K562 (cell line): ENCODE results near the gene RIC8B. TPM values are rescaled to one million over a fixed set of nuclear protein-coding genes. Genes with fewer than 3 reads are reported as not detected.

Experiments used
- ATAC-seq: fragments of 200-7000 bp; cut with Tn5 transposase; 3 replicates; pipeline ENCODE4 v1.9.1; 2020; ENCODE audit warnings: moderate library complexity
- BruUV-seq: library from RNA; stranded (reverse); fragments of 400-500 nt; replicated peaks from 2 replicates; lab custom pipeline; 2021; lab: Mats Ljungman, UMichigan
- CTCF ChIA-PET: fragments of 300-600 bp; formaldehyde crosslinking; extraction: SDS; loops from one replicate; lab custom pipeline; 2021; ENCODE audit warnings: low intra/inter-chr PET ratio; lab: Yijun Ruan, JAX
- POLR2A ChIA-PET: fragments of 300-600, 350-650 bp; sonication (Branson Sonifier 250); formaldehyde crosslinking; extraction: SDS; loops from one replicate; lab custom pipeline; 2021; ENCODE audit warnings: antibody characterized with exemption, inconsistent platforms; lab: Yijun Ruan, JAX
- DNase-seq, 4 experiments: peaks; one replicate each; pipeline versions ENCODE4 v3.0.0 to v3.0.0-alpha.2; 2011 to 2018; ENCODE audit warnings: low spot score in 3 of 4, mixed read lengths in 3 of 4; ENCODE audit errors: extremely low read depth in 1 of 4
- FAIRE-seq: peaks from 2 replicates; lab custom pipeline; 2011; peaks lifted over from hg19 to GRCh38; lab: Jason Lieb, UNC
- H2AFZ ChIP-seq: 2 replicates; pipeline ENCODE4 v1.6.0; 2011; ENCODE audit warnings: low read depth, low read length, control low read depth, inconsistent platforms
- H3K27ac ChIP-seq: fragments of 200-600 bp; 3 replicates; pipeline ENCODE4 v1.8.0; 2011; ENCODE audit warnings: low read depth, mild to moderate bottlenecking, control low read depth, inconsistent platforms, low read length, moderate library complexity, mixed read lengths; ENCODE audit errors: extremely low read depth
- H3K27me3 ChIP-seq, 2 experiments: fragments of 300-600 bp in 1 of 2; 2 replicates in 1 of 2; 3 replicates in 1 of 2; pipeline versions ENCODE4 v1.6.0 to v1.8.0; 2011; ENCODE audit warnings: inconsistent platforms in 2 of 2, low read length in 2 of 2, mild to moderate bottlenecking in 1 of 2, mixed read lengths in 1 of 2, moderate library complexity in 1 of 2; ENCODE audit not compliant: control insufficient read depth in 2 of 2, insufficient read depth in 2 of 2
- H3K36me3 ChIP-seq: fragments of 300-600 bp; 3 replicates; pipeline ENCODE4 v1.8.0; 2011; ENCODE audit warnings: mild to moderate bottlenecking, low read length, inconsistent platforms; ENCODE audit not compliant: control insufficient read depth, insufficient read depth
- H3K4me1 ChIP-seq, 2 experiments: fragments of 200-600 bp in 1 of 2; replicated peaks in 1 of 2; 2 replicates in 1 of 2; 3 replicates in 1 of 2; pipeline versions ENCODE4 v1.5.1 to v1.8.0; 2011; ENCODE audit warnings: inconsistent platforms in 2 of 2, low read length in 2 of 2, mild to moderate bottlenecking in 1 of 2, mixed read lengths in 1 of 2, moderate library complexity in 1 of 2; ENCODE audit not compliant: control insufficient read depth in 2 of 2, insufficient read depth in 2 of 2
- H3K4me2 ChIP-seq: 2 replicates; pipeline ENCODE4 v1.6.1; 2011; ENCODE audit warnings: low read length, control low read depth, inconsistent platforms, mixed read lengths; ENCODE audit not compliant: insufficient read depth
- H3K4me3 ChIP-seq: fragments of 200-600 bp; sonication (generic), shearing (Covaris generic); 2 replicates; pipeline ENCODE4 v1.5.1; 2016; ENCODE audit warnings: control low read depth, inconsistent platforms
- H3K79me2 ChIP-seq: fragments of 200-600 bp; 3 replicates; pipeline ENCODE4 v1.8.0; 2011; ENCODE audit warnings: low read length, inconsistent platforms; ENCODE audit not compliant: control insufficient read depth, insufficient read depth
- H3K9ac ChIP-seq, 2 experiments: 2 replicates each; pipeline versions ENCODE4 v1.6.0 to v1.6.1; 2011; ENCODE audit warnings: low read depth in 2 of 2, low read length in 2 of 2, control low read depth in 1 of 2, inconsistent platforms in 1 of 2, mild to moderate bottlenecking in 1 of 2, mixed read lengths in 1 of 2; ENCODE audit not compliant: insufficient read depth in 1 of 2
- H3K9me1 ChIP-seq: one replicate; pipeline ENCODE4 v1.6.0; 2011; ENCODE audit warnings: inconsistent platforms, mild to moderate bottlenecking, low read length, moderate library complexity; ENCODE audit not compliant: control insufficient read depth, insufficient read depth
- H3K9me3 ChIP-seq: replicated peaks from 2 replicates; pipeline ENCODE4 v1.5.1; 2011; ENCODE audit warnings: low read depth, low read length, inconsistent platforms; ENCODE audit not compliant: control insufficient read depth, insufficient read depth
- H4K20me1 ChIP-seq: replicated peaks from 2 replicates; pipeline ENCODE4 v1.6.1; 2011; ENCODE audit warnings: low read length, inconsistent platforms, mixed read lengths; ENCODE audit not compliant: control insufficient read depth, insufficient read depth
- DPF2 ChIP-seq: fragments of 450-650 bp; IDR thresholded peaks from 2 replicates; pipeline ENCODE4 v1.6.1; 2016
- FOXA3 ChIP-seq, 2 experiments: fragments of 450-650 bp in 1 of 2; sonication (generic) in 1 of 2; formaldehyde crosslinking; IDR thresholded peaks in 1 of 2; conservative IDR thresholded peaks in 1 of 2; 2 replicates each; pipeline versions ENCODE4 v1.4.0 to v1.8.0; 2020 to 2022; ENCODE audit warnings: mild to moderate bottlenecking in 2 of 2, missing genetic modification reagents in 1 of 2
- FOXJ3 ChIP-seq: sonication (generic); formaldehyde crosslinking; IDR thresholded peaks from 2 replicates; pipeline ENCODE4 v1.4.0; 2020; ENCODE audit warnings: mild to moderate bottlenecking, missing genetic modification reagents
- LARP7 ChIP-seq: fragments of 450-650 bp; IDR thresholded peaks from 2 replicates; pipeline ENCODE4 v1.6.1; 2016
- MAFF ChIP-seq: IDR thresholded peaks from 2 replicates; pipeline ENCODE4 v1.6.1; 2012; ENCODE audit warnings: low read length, improper control_type of control experiment
- MAFG ChIP-seq: fragments of 450-650 bp; conservative IDR thresholded peaks from 2 replicates; pipeline ENCODE4 v1.6.1; 2016; ENCODE audit warnings: missing genetic modification characterization, missing compliant biosample characterization
- TOE1 ChIP-seq, 2 experiments: fragments of 450-650 bp in 1 of 2; sonication (generic) in 1 of 2; formaldehyde crosslinking in 1 of 2; IDR thresholded peaks; 2 replicates each; pipeline versions ENCODE4 v1.7.1 to v1.8.0; 2016 to 2022; ENCODE audit warnings: borderline replicate concordance in 2 of 2, mild to moderate bottlenecking in 2 of 2, antibody characterized with exemption in 1 of 2, inconsistent platforms in 1 of 2, low read depth in 1 of 2, missing genetic modification reagents in 1 of 2, moderate library complexity in 1 of 2
- U2AF2 ChIP-seq: fragments of 200-400 bp; formaldehyde crosslinking; optimal IDR thresholded peaks from 2 replicates; pipeline ENCODE3; 2017; ENCODE audit warnings: low read depth, mild to moderate bottlenecking, low read length
- ZNF12 ChIP-seq: sonication (generic); formaldehyde crosslinking; IDR thresholded peaks from 2 replicates; pipeline ENCODE4 v1.4.0; 2020; ENCODE audit warnings: mild to moderate bottlenecking, missing genetic modification reagents
- ZNF316 ChIP-seq: fragments of 450-650 bp; IDR thresholded peaks from 2 replicates; pipeline ENCODE4 v1.6.1; 2016
- WGBS: fragments of 100-300 bp; shearing (Covaris generic); methylation state at CpG from one replicate; pipeline ENCODE4 v1.1.6; 2016; ENCODE audit warnings: low coverage, mixed read lengths; ENCODE audit not compliant: insufficient coverage; ENCODE audit errors: missing lambda C conversion rate; 5-methylcytosine and 5-hydroxymethylcytosine counted together
- in situ Hi-C: fragments of 300-500 bp; cut with MboI; formaldehyde crosslinking; loops from 4 replicates; pipeline ENCODE4 v1.15.0; 2018; ENCODE audit warnings: inconsistent platforms, mixed read lengths
- intact Hi-C: fragments of 100-400 bp; cut with micrococcal nuclease; formaldehyde crosslinking; loops from 2 replicates; pipeline ENCODE4 v1.14.2; 2022
- polyA plus RNA-seq, 8 experiments: library from polyadenylated mRNA; depleted of rRNA in 4 of 8; stranded (reverse) in 5 of 8; unstranded in 3 of 8; fragments of >200 nt; fragmentation: Nextera tagmentation in 2 of 8; fragmentation: Illumina TruSeq in 1 of 8; extraction: Ambion mirVana in 2 of 8; extraction: Trizol in 1 of 8; gene quantifications; 2 replicates each; pipeline versions ENCODE4 v1.2.1 to v1.2.3, GENCODE V29; 2011 to 2014; ENCODE audit warnings: inconsistent platforms in 1 of 8, missing spikeins in 1 of 8
- total RNA-seq, 7 experiments: library from RNA; depleted of rRNA in 6 of 7; stranded (reverse); fragments of >200 nt in 6 of 7; fragmentation: Illumina TruSeq in 2 of 7; extraction: Trizol in 2 of 7; gene quantifications; 2 replicates each; pipeline versions ENCODE4 v1.2.1 to v1.2.3, GENCODE V29; 2011 to 2021; ENCODE audit warnings: low replicate concordance in 1 of 7

RIC8B gene
- total and polyA plus RNA-seq, 9 of the 15 experiments (the other 6 are each of a cell fraction or from before 2014, with no cell fraction given) = 0.92 to 8.1 (median 4.8) TPM

GRCh38 chr12:106885541-106886249 is 111.2 kb downstream of the RIC8B start (continued):
- TF ChIP-seq MAFG (tag) (peak; percentile 76), LARP7 (no peak), FOXA3 (CRISPR knock-in tag; conservative IDR thresholded peaks at IDR 0.05 in 1 of 2, IDR thresholded peaks at IDR 0.05 in 1 of 2) (no peak), ZNF12 (CRISPR knock-in tag) (no peak), FOXJ3 (CRISPR knock-in tag) (no peak), ZNF316 (peak; percentile 81), U2AF2 (no peak), MAFF (peak; percentile 75), DPF2 (no peak)

- DNase-seq (no peak), FAIRE-seq (no peak), ATAC-seq (no peak)
- no peak overlapping the region for H3K4me3 ChIP-seq
- in situ Hi-C loops (no loop called here), intact Hi-C loops (no loop called here)
- peaks cover 8% of the 10 kb centered on the region; the same call in 1 of the 3 replicates for H3K36me3 ChIP-seq
- H3K9me3 ChIP-seq = no peaks in the 10 kb centered on the region
- H3K27ac ChIP-seq = no peak overlapping the region
- POLR2A ChIA-PET = interaction anchor here (0.9 kb wide), 1 partner anchor 12 kb away, joined by 3 read pairs; no protein-coding TSS in a partner anchor
- no peaks in the 10 kb centered on the region; a peak in 1 of 5 replicates for H3K4me1 ChIP-seq
- H3K79me2 ChIP-seq = no peaks in the 10 kb centered on the region
- H3K9ac ChIP-seq = no peak overlapping the region
- CTCF ChIA-PET = no interaction called here
- no peaks in the 10 kb centered on the region for H3K9me1 ChIP-seq
- H3K4me2 ChIP-seq = no peak overlapping the region
- 86% methylated on average over 2 of the region's 2 CpGs for WGBS
- TF ChIP-seq TOE1 (IDR thresholded peaks at IDR 0.05; ENCODE audit: borderline replicate concordance) (no peak), TOE1 (CRISPR knock-in tag; IDR thresholded peaks at IDR 0.05; ENCODE audit: borderline replicate concordance, low read depth) (no peak)
- H2AFZ ChIP-seq = no peak overlapping the region
- no TSS peak for BruUV-seq
- H3K27me3 ChIP-seq = no peaks in the 10 kb centered on the region
- no peaks in the 10 kb centered on the region for H4K20me1 ChIP-seq
These were observed 112.5 kb downstream of the RIC8B start for GRCh38 chr12:106886932-106887331.
